Measurements from ENCODE around the gene C5orf47.

C5orf47 gene

DNA sequence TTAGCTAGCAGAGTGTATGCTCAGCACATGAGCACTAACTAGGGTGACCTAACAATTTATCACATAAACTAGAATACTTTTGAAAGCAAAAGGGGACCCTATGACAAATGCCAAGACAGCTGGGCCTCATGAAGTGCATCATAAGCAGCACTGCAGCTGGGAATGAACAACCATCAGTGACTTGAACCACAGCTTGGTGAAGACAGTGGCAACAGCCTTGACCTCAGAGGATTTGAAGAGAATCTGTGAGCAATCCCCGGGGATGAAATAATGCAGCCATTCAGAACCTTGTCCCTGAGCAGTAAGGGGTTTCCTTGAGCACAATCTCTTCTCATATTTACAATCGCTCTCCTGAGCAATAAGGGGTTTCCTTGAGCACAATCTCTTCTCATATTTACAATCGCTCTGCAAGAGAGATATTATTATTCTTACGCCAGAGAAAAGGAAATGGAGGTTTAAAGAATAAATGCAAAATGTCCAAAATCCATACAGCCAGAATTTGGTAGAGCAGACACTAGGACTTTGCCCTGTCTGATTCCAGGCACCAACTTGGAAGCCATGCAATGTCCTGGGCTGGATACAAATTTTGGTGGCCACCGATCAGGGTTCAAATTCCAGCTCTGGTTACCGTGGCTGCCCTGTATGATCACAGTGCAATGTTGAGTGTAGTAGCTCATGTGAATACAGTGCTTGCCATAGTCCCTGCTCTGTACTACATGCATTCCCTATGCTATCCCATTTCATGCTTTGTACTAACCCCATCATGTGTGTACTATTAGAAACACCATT lies 55.7 kb downstream of the C5orf47 start:
- no peak for DNase-seq (ENCODE audit: low spot score)

DNA sequence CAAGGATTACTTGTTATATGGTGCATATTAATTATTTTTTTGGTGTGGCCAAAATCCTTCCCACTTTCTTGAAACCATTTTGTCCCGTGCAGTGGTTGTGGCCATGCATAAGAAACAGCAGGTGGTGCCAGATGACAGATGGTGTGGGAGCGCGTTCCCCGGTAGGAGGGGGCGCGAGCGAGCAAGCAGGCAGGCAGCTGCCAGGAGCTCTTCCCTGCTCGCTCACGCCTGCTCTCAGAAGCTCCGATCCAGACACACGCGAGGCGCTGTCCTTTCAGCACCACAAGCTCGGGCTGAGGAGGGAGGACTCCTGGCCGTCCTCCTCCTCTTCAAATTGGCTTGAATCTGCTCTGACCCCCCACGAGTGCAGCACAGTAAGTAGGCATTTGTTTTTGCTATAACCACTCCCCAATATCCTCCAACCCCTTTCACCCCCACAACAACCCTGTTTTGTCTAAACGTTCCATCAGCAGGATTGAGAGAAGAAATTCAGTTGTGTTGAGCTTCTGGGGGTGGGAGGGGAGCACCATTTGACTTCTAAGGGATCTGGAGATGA lies 56.6 kb downstream of the C5orf47 start, which contains the start of gene NSG2:
NSG2 (plus strand) TSS at position 237 of the 556 bp plus-strand sequence. CDS start 1,050 bp downstream, outside the sequence.
- peak; percentile 92 for DNase-seq (ENCODE audit: low spot score)

DNA sequence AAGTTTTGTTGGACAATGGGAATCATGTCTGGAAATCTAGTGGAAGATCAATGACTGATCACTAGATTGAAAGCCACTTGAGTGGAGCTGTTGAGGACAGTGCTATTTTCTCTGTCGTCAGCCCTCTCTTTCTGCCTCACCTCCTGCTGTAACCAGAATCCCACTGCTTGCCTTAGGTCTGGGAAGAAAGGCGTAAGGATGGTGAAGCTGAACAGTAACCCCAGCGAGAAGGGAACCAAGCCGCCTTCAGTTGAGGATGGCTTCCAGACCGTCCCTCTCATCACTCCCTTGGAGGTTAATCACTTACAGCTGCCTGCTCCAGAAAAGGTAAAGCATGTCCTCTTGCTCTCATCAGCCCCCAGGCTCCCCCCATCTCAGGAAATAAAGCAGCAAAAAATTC lies 57.6 kb downstream of the C5orf47 start:
- DNase-seq (ENCODE audit: low spot score) = no peak

DNA sequence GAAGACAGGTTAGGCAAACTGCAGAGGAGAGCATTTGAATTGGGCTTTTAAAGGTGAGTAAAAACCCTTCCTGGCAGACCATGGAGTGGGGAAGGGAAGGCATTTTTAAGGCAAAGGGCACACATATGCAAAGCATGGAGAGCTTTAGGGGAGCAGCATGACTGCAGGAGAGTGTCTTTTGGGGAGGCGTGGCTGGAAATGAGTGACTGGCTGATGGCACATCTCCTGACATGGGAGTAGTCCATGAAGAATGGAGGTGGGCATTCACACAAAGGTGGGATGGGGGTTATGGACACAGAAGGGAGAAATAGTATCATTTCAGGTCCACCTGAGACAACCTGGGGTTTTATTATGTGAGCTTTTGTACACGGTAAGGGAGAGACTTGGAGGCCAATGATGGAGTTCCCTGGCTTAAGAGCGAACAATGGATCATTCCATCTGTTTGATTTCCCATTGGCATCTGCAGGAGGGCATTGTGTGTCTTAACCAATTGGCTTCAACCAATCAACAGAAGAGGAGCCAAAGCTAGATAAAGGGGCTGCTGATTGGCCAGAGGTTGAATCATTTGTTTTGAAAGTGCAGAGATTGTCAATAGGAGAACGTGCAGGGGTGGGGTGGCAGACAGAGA lies 58.6 kb downstream of the C5orf47 start:
- DNase-seq (ENCODE audit: low spot score) = no peak

DNA sequence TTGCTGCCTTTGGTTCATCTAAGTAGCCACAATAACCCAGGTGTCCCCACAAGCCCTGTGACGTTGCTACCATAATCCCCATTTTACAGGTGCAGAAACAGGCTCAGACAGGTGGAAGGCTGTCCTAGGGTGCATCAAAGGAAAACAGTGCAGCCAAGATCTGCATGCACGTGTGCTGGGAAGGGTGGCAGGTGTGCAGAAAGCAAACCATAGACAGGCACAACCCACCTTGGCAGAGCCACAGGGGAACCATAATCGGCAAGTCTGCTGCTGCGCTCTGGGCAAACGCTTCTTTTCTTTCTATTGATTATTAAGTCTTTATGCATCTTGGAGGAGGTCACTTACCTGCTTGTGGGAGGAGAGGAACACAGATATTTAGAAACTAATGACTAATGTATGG lies 63.7 kb downstream of the C5orf47 start:
- DNase-seq (ENCODE audit: low spot score) = no peak

DNA sequence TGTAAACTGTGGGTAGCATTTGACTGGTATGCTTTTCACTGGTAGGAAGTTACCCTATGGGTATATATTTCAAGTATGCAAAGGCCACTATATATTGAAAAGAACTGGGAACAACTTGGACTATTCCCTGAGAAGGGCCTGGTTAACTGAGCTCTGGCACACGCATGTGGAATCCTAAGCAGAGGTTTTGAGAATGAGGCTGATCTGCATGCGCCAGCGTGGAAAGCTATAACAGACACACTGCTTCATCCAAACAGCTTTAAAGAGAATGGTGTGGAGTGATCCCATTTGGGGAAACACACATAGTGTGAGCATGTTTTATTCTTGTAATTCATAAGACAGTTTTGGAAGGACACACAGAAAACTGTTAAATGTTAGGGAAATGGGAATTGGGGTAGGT lies 64.9 kb downstream of the C5orf47 start:
- no peak for DNase-seq (ENCODE audit: low spot score)
